Left lobe of liver (tissue), 2 donors: ENCODE results near the gene KAT6B. TPM values are rescaled to one million over a fixed set of nuclear protein-coding genes. Genes with fewer than 3 reads are reported as not detected.
A peak's percentile ranks its signal among the peaks of the same experiment; 100 is the strongest.
"Not testable (repeated sequence)": the region's sequence is repeated elsewhere in the genome, so short reads cannot be mapped to it uniquely, and the experiment has no call there.

Experiments
- ATAC-seq: fragments of 200-7000 bp; cut with Tn5 transposase; one replicate; pipeline ENCODE4 v1.9.1; 2020; ENCODE audit warnings: mild to moderate bottlenecking, moderate library complexity
- DNase-seq: peaks from one replicate; pipeline ENCODE4 v3.0.0-alpha.2; 2020; ENCODE audit warnings: low spot score
- total RNA-seq: library from RNA; stranded (reverse); gene quantifications from one replicate; pipeline ENCODE4 v1.2.1, GENCODE V29; 2021
- donor health status: DM: no; HTN: no; CAD: no; lungs with moderate emphysema.
- donor health status: DM: no; HTN: yes; CAD: no.

The KAT6B gene
- total RNA-seq, 1 donor from 2014 or later: 9.4 TPM

GRCh38 chr10:74887614-74888284 is 61.3 kb downstream of the KAT6B start:
- no peak for ATAC-seq
- no peak for DNase-seq

GRCh38 chr10:74888962-74889661 is 62.7 kb downstream of the KAT6B start:
- ATAC-seq (peak; percentile 90), DNase-seq (no peak)

GRCh38 chr10:74889662-74889998 is 63.2 kb downstream of the KAT6B start:
- ATAC-seq (peak; percentile 26), DNase-seq (no peak)

GRCh38 chr10:74890460-74890859 is 64.1 kb downstream of the KAT6B start:
- DNase-seq (no peak), ATAC-seq (no peak)

GRCh38 chr10:74891053-74891452 is 64.7 kb downstream of the KAT6B start:
- ATAC-seq: peak; percentile 76
- peak; percentile 54 for DNase-seq

GRCh38 chr10:74892839-74893238 is 66.4 kb downstream of the KAT6B start:
- DNase-seq (no peak), ATAC-seq (no peak)

- DNase-seq, ATAC-seq: not testable (repeated sequence)
Observed at GRCh38 chr10:74893329-74893728, 66.9 kb downstream of the KAT6B start.

- no peak for DNase-seq
- ATAC-seq: no peak
Observed at GRCh38 chr10:74896788-74897527, 70.6 kb downstream of the KAT6B start.

GRCh38 chr10:74898201-74898976 is 72.0 kb downstream of the KAT6B start:
- DNase-seq (no peak), ATAC-seq (no peak)

- ATAC-seq (no peak), DNase-seq (no peak)
Observed at GRCh38 chr10:74900297-74900696, 73.9 kb downstream of the KAT6B start.

GRCh38 chr10:74901301-74901700 is 74.9 kb downstream of the KAT6B start:
- DNase-seq: no peak
- ATAC-seq: no peak

- no peak for ATAC-seq
Observed at GRCh38 chr10:74901867-74902450, 75.6 kb downstream of the KAT6B start.

GRCh38 chr10:74903491-74903890 is 77.1 kb downstream of the KAT6B start:
- no peak for ATAC-seq
- no peak for DNase-seq

More at GRCh38 chr10:74901867-74902450, 75.6 kb downstream of the KAT6B start:
- no peak for DNase-seq

GRCh38 chr10:74906611-74907198 is 80.3 kb downstream of the KAT6B start:
- DNase-seq (no peak), ATAC-seq (no peak)

- ATAC-seq: no peak
- no peak for DNase-seq
Observed at GRCh38 chr10:74909670-74910069, 83.3 kb downstream of the KAT6B start.

- ATAC-seq (no peak), DNase-seq (no peak)
Observed at GRCh38 chr10:74910241-74910975, 84.0 kb downstream of the KAT6B start.

- DNase-seq (no peak), ATAC-seq (no peak)
Observed at GRCh38 chr10:74910976-74911350, 84.6 kb downstream of the KAT6B start.

GRCh38 chr10:74912182-74912581 is 85.8 kb downstream of the KAT6B start:
- DNase-seq (no peak), ATAC-seq (no peak)

GRCh38 chr10:74912682-74913081 is 86.3 kb downstream of the KAT6B start:
- no peak for DNase-seq
- peak; percentile 48 for ATAC-seq
